HL-60 (cell line): ENCODE results near the gene NFIC.

Experiments
- POLR2AphosphoS5 ChIP-seq: IDR thresholded peaks from 2 replicates; pipeline ENCODE4 v1.6.1; 2012; ENCODE audit warnings: low read depth
- TF ChIP-seq, protein P1 (sequence below): IDR thresholded peaks from one replicate; pipeline ENCODE4 v1.5.1; 2011; ENCODE audit warnings: low read length, control low read depth, inconsistent platforms; ENCODE audit not compliant: insufficient read depth
- TF ChIP-seq, protein P2 (sequence below): IDR thresholded peaks from 2 replicates; pipeline ENCODE4 v1.6.1; 2012; ENCODE audit warnings: low read depth; ENCODE audit not compliant: insufficient replicate concordance

DNA sequence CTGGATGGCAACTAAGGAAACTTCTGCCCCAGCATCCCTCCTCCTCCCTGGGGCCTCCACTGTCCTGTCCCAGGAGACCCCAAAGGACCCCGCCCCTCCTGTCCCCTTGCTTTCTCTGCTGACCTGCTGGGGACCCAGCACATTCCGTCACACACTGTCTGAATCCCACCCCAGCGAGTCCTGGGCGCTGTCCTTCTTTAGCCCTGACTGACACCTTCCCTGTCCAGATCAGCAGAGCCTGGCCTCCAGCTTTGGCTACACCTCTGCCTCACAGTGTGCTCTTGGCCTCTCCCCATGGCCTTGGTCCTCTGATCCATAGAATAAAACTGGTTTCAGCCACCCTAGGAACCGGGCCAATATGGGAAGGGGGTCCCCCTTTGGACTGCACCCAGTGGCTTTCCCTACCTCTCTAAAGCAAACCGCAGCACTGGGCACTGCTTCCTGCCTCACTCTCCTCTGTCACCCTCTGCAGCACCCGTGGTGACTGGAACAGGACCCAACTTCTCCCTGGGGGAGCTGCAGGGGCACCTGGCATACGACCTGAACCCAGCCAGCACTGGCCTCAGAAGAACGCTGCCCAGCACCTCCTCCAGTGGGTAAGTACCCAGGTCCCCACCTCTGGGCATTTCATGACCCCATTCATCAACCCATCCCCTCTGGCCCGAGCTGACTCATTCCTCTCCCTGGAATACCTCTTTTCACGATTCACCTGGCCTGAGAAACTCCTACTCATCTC is 67.6 kb downstream of the NFIC start:
- TF ChIP-seq, protein P1, sequence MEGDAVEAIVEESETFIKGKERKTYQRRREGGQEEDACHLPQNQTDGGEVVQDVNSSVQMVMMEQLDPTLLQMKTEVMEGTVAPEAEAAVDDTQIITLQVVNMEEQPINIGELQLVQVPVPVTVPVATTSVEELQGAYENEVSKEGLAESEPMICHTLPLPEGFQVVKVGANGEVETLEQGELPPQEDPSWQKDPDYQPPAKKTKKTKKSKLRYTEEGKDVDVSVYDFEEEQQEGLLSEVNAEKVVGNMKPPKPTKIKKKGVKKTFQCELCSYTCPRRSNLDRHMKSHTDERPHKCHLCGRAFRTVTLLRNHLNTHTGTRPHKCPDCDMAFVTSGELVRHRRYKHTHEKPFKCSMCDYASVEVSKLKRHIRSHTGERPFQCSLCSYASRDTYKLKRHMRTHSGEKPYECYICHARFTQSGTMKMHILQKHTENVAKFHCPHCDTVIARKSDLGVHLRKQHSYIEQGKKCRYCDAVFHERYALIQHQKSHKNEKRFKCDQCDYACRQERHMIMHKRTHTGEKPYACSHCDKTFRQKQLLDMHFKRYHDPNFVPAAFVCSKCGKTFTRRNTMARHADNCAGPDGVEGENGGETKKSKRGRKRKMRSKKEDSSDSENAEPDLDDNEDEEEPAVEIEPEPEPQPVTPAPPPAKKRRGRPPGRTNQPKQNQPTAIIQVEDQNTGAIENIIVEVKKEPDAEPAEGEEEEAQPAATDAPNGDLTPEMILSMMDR, result no peak
- TF ChIP-seq POLR2AphosphoS5, result no peak
- TF ChIP-seq, protein P2, sequence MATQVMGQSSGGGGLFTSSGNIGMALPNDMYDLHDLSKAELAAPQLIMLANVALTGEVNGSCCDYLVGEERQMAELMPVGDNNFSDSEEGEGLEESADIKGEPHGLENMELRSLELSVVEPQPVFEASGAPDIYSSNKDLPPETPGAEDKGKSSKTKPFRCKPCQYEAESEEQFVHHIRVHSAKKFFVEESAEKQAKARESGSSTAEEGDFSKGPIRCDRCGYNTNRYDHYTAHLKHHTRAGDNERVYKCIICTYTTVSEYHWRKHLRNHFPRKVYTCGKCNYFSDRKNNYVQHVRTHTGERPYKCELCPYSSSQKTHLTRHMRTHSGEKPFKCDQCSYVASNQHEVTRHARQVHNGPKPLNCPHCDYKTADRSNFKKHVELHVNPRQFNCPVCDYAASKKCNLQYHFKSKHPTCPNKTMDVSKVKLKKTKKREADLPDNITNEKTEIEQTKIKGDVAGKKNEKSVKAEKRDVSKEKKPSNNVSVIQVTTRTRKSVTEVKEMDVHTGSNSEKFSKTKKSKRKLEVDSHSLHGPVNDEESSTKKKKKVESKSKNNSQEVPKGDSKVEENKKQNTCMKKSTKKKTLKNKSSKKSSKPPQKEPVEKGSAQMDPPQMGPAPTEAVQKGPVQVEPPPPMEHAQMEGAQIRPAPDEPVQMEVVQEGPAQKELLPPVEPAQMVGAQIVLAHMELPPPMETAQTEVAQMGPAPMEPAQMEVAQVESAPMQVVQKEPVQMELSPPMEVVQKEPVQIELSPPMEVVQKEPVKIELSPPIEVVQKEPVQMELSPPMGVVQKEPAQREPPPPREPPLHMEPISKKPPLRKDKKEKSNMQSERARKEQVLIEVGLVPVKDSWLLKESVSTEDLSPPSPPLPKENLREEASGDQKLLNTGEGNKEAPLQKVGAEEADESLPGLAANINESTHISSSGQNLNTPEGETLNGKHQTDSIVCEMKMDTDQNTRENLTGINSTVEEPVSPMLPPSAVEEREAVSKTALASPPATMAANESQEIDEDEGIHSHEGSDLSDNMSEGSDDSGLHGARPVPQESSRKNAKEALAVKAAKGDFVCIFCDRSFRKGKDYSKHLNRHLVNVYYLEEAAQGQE, result no peak
